Brain microvascular endothelial cell (primary cell): Measurements from ENCODE around the gene SAMD4A.

ENCODE experiments used
- DNase-seq: peaks from one replicate; pipeline ENCODE4 v3.0.0-alpha.2; 2020
- H3K27ac ChIP-seq: fragments of 250-450 bp; sonication (Bioruptor Pico); 2 replicates; pipeline ENCODE4 v1.5.1; 2020; ENCODE audit warnings: mild to moderate bottlenecking, moderate library complexity
- H3K27me3 ChIP-seq: fragments of 250-450 bp; sonication (Bioruptor Pico); replicated peaks from 2 replicates; pipeline ENCODE4 v1.5.1; 2020; ENCODE audit warnings: mild to moderate bottlenecking
- H3K36me3 ChIP-seq: fragments of 250-450 bp; sonication (Bioruptor Pico); replicated peaks from 2 replicates; pipeline ENCODE4 v1.5.1; 2020; ENCODE audit warnings: mild to moderate bottlenecking
- H3K4me3 ChIP-seq: 2 replicates; pipeline ENCODE4 v1.5.1; 2011; ENCODE audit warnings: low read depth, mild to moderate bottlenecking, control low read depth, low read length, moderate library complexity
- CTCF ChIP-seq: IDR thresholded peaks from 2 replicates; pipeline ENCODE4 v1.5.1; 2011; ENCODE audit warnings: low read depth, mild to moderate bottlenecking, moderate library complexity, low read length, control low read depth, inconsistent platforms; ENCODE audit errors: missing control alignments
- in situ Hi-C: cut with HindIII; loops from 2 replicates; pipeline ENCODE4 v1.10.0; 2017; ENCODE audit warnings: low sequenced_read_pairs, low pct_ligation_motif_present

The SAMD4A gene

GRCh38 chr14:54686871-54687749 lies 120.2 kb downstream of the SAMD4A start:
- DNase-seq: no peak
- Histone ChIP-seq H3K27ac (peak overlapping the region; percentile 52), H3K36me3 (no peaks in the 10 kb centered on the region), H3K27me3 (no peaks in the 10 kb centered on the region), H3K4me3 (no peak overlapping the region)
- in situ Hi-C loops: no loop called here
- TF ChIP-seq CTCF: no peak

- no peak overlapping the region for H3K27ac ChIP-seq
- no peak for TF ChIP-seq CTCF
- H3K36me3 ChIP-seq: no peaks in the 10 kb centered on the region
- no peaks in the 10 kb centered on the region for H3K27me3 ChIP-seq
- H3K4me3 ChIP-seq: no peak overlapping the region
- in situ Hi-C loops: no loop called here
- no peak for DNase-seq
Observed at GRCh38 chr14:54687750-54688119, 120.8 kb downstream of the SAMD4A start.

- no peak for DNase-seq
- H3K36me3 ChIP-seq: no peaks in the 10 kb centered on the region
- no peak overlapping the region for H3K4me3 ChIP-seq
- H3K27ac ChIP-seq: no peak overlapping the region
- in situ Hi-C loops: no loop called here
- no peak for TF ChIP-seq CTCF
- H3K27me3 ChIP-seq: no peaks in the 10 kb centered on the region
Observed at GRCh38 chr14:54688229-54688628, 121.3 kb downstream of the SAMD4A start.

GRCh38 chr14:54689928-54690327 lies 123.0 kb downstream of the SAMD4A start:
- Histone ChIP-seq H3K36me3 (no peaks in the 10 kb centered on the region), H3K4me3 (no peak overlapping the region), H3K27me3 (no peaks in the 10 kb centered on the region), H3K27ac (no peak overlapping the region)
- no peak for DNase-seq
- TF ChIP-seq CTCF: no peak
- in situ Hi-C loops: no loop called here

- Histone ChIP-seq H3K4me3 (no peak overlapping the region), H3K36me3 (no peaks in the 10 kb centered on the region), H3K27ac (no peak overlapping the region), H3K27me3 (no peaks in the 10 kb centered on the region)
- DNase-seq: no peak
- in situ Hi-C loops: no loop called here
- no peak for TF ChIP-seq CTCF
Observed at GRCh38 chr14:54690887-54691286, 124.0 kb downstream of the SAMD4A start.
